Measurements from ENCODE around the gene EXOSC3. TPM values are rescaled to one million over a fixed set of nuclear protein-coding genes. Genes with fewer than 3 reads are reported as not detected.
"Not testable (repeated sequence)": the region's sequence is repeated elsewhere in the genome, so short reads cannot be mapped to it uniquely, and the experiment has no call there.

EXOSC3 gene
- polyA plus RNA-seq, 1 donor (not counting 4 experiments of a cell fraction or from before 2014, with no cell fraction given): 48.8 TPM

- Histone ChIP-seq H3K9me1 (ENCODE audit: control insufficient read depth, extremely low read depth, insufficient read depth, low read length) (no peaks in the 10 kb centered on the region), H3K4me1 (ENCODE audit: control insufficient read depth, extremely low read depth, insufficient read depth, low read length) (no peaks in the 10 kb centered on the region), H4K20me1 (ENCODE audit: control insufficient read depth, extremely low read depth, insufficient read depth, low read length) (no peaks in the 10 kb centered on the region), H2AFZ (ENCODE audit: control insufficient read depth, low read length) (no peak overlapping the region), H3K4me2 (ENCODE audit: control insufficient read depth, extremely low read depth, insufficient read depth, low read depth, low read length) (no peak overlapping the region), H3K36me3 (ENCODE audit: control insufficient read depth in 2 of 2, extremely low read depth in 1 of 2, insufficient read depth in 2 of 2, low read length in 2 of 2) (no peaks in the 10 kb centered on the region), H3K4me3 (ENCODE audit: control insufficient read depth in 2 of 3, extremely low read depth in 1 of 3, insufficient read depth in 2 of 3, low read depth in 1 of 3, low read length in 3 of 3) (no peak overlapping the region), H3K27me3 (ENCODE audit: control insufficient read depth, extremely low read depth, insufficient read depth, low read length) (no peaks in the 10 kb centered on the region), H3K27ac (ENCODE audit: control insufficient read depth, insufficient read depth, low read length) (no peak overlapping the region), H3K79me2 (ENCODE audit: control insufficient read depth, insufficient read depth, low read length) (peaks cover 36% of the 10 kb centered on the region), H3K9ac (ENCODE audit: control insufficient read depth, extremely low read depth, insufficient read depth, low read length) (no peak overlapping the region), H3K9me3 (ENCODE audit: control insufficient read depth, low read depth, low read length) (no peaks in the 10 kb centered on the region)
- DNase-seq (ENCODE audit: low read depth, low spot score) (no peak), FAIRE-seq (no peak)
- dilution Hi-C loops (cut with MboI; ENCODE audit: extremely low pct_ligation_motif_present, low sequenced_read_pairs): no loop called here
- TF ChIP-seq EZH2 (IDR thresholded peaks at IDR 0.05; ENCODE audit: low read length): no peak
- no peak for TF ChIP-seq CTCF (optimal IDR thresholded peaks at IDR 0.05 in 1 of 3, IDR thresholded peaks at IDR 0.05 in 1 of 3, conservative IDR thresholded peaks at IDR 0.05 in 1 of 3; ENCODE audit: extremely low read depth in 1 of 3, insufficient read depth in 2 of 3, low read length in 3 of 3)
Observed at GRCh38 chr9:37812773-37813379, 28.0 kb upstream of the EXOSC3 start.

GRCh38 chr9:37811906-37812476 is 27.1 kb upstream of the EXOSC3 start:
- no peak for FAIRE-seq
- dilution Hi-C loops (cut with MboI; ENCODE audit: extremely low pct_ligation_motif_present, low sequenced_read_pairs): no loop called here
- DNase-seq (ENCODE audit: low read depth, low spot score): no peak
- H3K4me1 ChIP-seq (ENCODE audit: control insufficient read depth, extremely low read depth, insufficient read depth, low read length): no peaks in the 10 kb centered on the region
- H3K9ac ChIP-seq (ENCODE audit: control insufficient read depth, extremely low read depth, insufficient read depth, low read length): no peak overlapping the region
- peaks cover 36% of the 10 kb centered on the region for H3K79me2 ChIP-seq (ENCODE audit: control insufficient read depth, insufficient read depth, low read length)
- no peak overlapping the region for H3K4me2 ChIP-seq (ENCODE audit: control insufficient read depth, extremely low read depth, insufficient read depth, low read depth, low read length)
- H3K4me3 ChIP-seq (ENCODE audit: control insufficient read depth in 2 of 3, extremely low read depth in 1 of 3, insufficient read depth in 2 of 3, low read depth in 1 of 3, low read length in 3 of 3): no peak overlapping the region
- no peak overlapping the region for H3K27ac ChIP-seq (ENCODE audit: control insufficient read depth, insufficient read depth, low read length)
- no peaks in the 10 kb centered on the region for H4K20me1 ChIP-seq (ENCODE audit: control insufficient read depth, extremely low read depth, insufficient read depth, low read length)
- no peaks in the 10 kb centered on the region for H3K9me1 ChIP-seq (ENCODE audit: control insufficient read depth, extremely low read depth, insufficient read depth, low read length)
- no peaks in the 10 kb centered on the region for H3K27me3 ChIP-seq (ENCODE audit: control insufficient read depth, extremely low read depth, insufficient read depth, low read length)
- no peaks in the 10 kb centered on the region for H3K36me3 ChIP-seq (ENCODE audit: control insufficient read depth in 2 of 2, extremely low read depth in 1 of 2, insufficient read depth in 2 of 2, low read length in 2 of 2)
- H3K9me3 ChIP-seq (ENCODE audit: control insufficient read depth, low read depth, low read length): no peaks in the 10 kb centered on the region
- TF ChIP-seq EZH2 (IDR thresholded peaks at IDR 0.05; ENCODE audit: low read length) (no peak), CTCF (optimal IDR thresholded peaks at IDR 0.05 in 1 of 3, IDR thresholded peaks at IDR 0.05 in 1 of 3, conservative IDR thresholded peaks at IDR 0.05 in 1 of 3; ENCODE audit: extremely low read depth in 1 of 3, insufficient read depth in 2 of 3, low read length in 3 of 3) (no peak)
- H2AFZ ChIP-seq (ENCODE audit: control insufficient read depth, low read length): no peak overlapping the region

- H3K4me1 ChIP-seq (ENCODE audit: control insufficient read depth, extremely low read depth, insufficient read depth, low read length); H3K36me3 ChIP-seq (ENCODE audit: control insufficient read depth in 2 of 2, extremely low read depth in 1 of 2, insufficient read depth in 2 of 2, low read length in 2 of 2); H3K9me3 ChIP-seq (ENCODE audit: control insufficient read depth, low read depth, low read length); H3K9ac ChIP-seq (ENCODE audit: control insufficient read depth, extremely low read depth, insufficient read depth, low read length); DNase-seq (ENCODE audit: low read depth, low spot score); H3K9me1 ChIP-seq (ENCODE audit: control insufficient read depth, extremely low read depth, insufficient read depth, low read length); H3K4me2 ChIP-seq (ENCODE audit: control insufficient read depth, extremely low read depth, insufficient read depth, low read depth, low read length); dilution Hi-C loops (cut with MboI; ENCODE audit: extremely low pct_ligation_motif_present, low sequenced_read_pairs); H4K20me1 ChIP-seq (ENCODE audit: control insufficient read depth, extremely low read depth, insufficient read depth, low read length); H2AFZ ChIP-seq (ENCODE audit: control insufficient read depth, low read length); FAIRE-seq; H3K27me3 ChIP-seq (ENCODE audit: control insufficient read depth, extremely low read depth, insufficient read depth, low read length); H3K27ac ChIP-seq (ENCODE audit: control insufficient read depth, insufficient read depth, low read length); H3K4me3 ChIP-seq (ENCODE audit: control insufficient read depth in 2 of 3, extremely low read depth in 1 of 3, insufficient read depth in 2 of 3, low read depth in 1 of 3, low read length in 3 of 3): not testable (repeated sequence)
- peaks cover 49% of the 10 kb centered on the region for H3K79me2 ChIP-seq (ENCODE audit: control insufficient read depth, insufficient read depth, low read length)
Observed at GRCh38 chr9:37809676-37810075, 24.8 kb upstream of the EXOSC3 start.

Data from keratinocyte (primary cell).